Measurements from ENCODE around the gene EPHB1.

DNA sequence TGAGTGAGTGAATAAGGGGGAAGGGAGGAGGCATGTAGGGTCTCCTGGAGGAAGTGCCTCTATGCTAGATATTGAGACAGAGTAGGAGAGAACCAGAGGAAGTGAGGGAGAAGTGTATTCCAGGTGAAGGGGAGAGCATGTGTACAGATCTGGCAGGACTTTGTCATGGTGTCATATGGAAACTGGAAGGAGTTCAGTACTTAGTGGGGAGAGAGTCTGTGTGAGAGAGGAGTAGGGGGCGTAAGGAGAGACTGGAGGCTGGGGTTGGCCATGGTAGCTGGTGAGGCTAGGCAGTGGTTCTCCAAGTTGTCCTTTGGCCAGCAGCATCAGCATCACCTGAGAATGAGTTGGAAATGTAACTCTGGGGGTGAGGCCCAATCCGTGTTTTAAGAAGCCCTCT, 29.6 kb upstream of the EPHB1 start:
- no peak for TF ChIP-seq SIN3A (IDR thresholded peaks at IDR 0.05; ENCODE audit: borderline replicate concordance, insufficient read depth, low read length)
- TF ChIP-seq TAF1 (IDR thresholded peaks at IDR 0.05; ENCODE audit: borderline replicate concordance, insufficient read depth, low read length) = no peak

Measured in PFSK-1 (cell line).